OCI-LY1 (cell line): Measurements from ENCODE around the gene PTHLH.
A peak's percentile ranks its signal among the peaks of the same experiment; 100 is the strongest.

Experiments
- H2AFZ ChIP-seq: fragments of 200-600 bp; sonication (generic), shearing (Covaris generic); 2 replicates; pipeline ENCODE4 v1.6.0; 2014; ENCODE audit warnings: antibody characterized with exemption, mild to moderate bottlenecking, low read length
- H3F3A ChIP-seq: fragments of 200-600 bp; sonication (generic), shearing (Covaris generic); 2 replicates; pipeline ENCODE4 v1.6.0; 2014; ENCODE audit warnings: mild to moderate bottlenecking, antibody characterized with exemption, low read length, moderate library complexity; ENCODE audit not compliant: insufficient read depth
- H3K27ac ChIP-seq: fragments of 200-600 bp; sonication (generic); 2 replicates; pipeline ENCODE4 v1.5.1; 2014; ENCODE audit warnings: low read length, mixed run types, mild to moderate bottlenecking, low read depth; ENCODE audit not compliant: poor library complexity, severe bottlenecking
- H3K27me3 ChIP-seq: fragments of 200-600 bp; sonication (generic); 2 replicates; pipeline ENCODE4 v1.6.0; 2014; ENCODE audit warnings: antibody characterized with exemption, mild to moderate bottlenecking, low read length, moderate library complexity; ENCODE audit not compliant: insufficient read depth
- H3K36me3 ChIP-seq: fragments of 200-600 bp; sonication (generic); 2 replicates; pipeline ENCODE4 v1.6.1; 2014; ENCODE audit warnings: mild to moderate bottlenecking, antibody characterized with exemption, low read length, moderate library complexity, mixed read lengths; ENCODE audit not compliant: insufficient read depth
- H3K4me1 ChIP-seq: fragments of 200-600 bp; sonication (generic); 2 replicates; pipeline ENCODE4 v1.5.1; 2014; ENCODE audit warnings: mild to moderate bottlenecking, low read length, moderate library complexity; ENCODE audit not compliant: insufficient read depth, severe bottlenecking
- H3K4me2 ChIP-seq: fragments of 200-600 bp; sonication (generic), shearing (Covaris generic); 2 replicates; pipeline ENCODE4 v1.6.1; 2014; ENCODE audit warnings: low read length
- H3K4me3 ChIP-seq: fragments of 200-600 bp; sonication (generic); 2 replicates; pipeline ENCODE4 v1.5.1; 2014; ENCODE audit warnings: low read length, low read depth, mild to moderate bottlenecking, mixed read lengths; ENCODE audit not compliant: poor library complexity, severe bottlenecking
- H3K79me2 ChIP-seq: fragments of 200-600 bp; shearing (Covaris generic); 2 replicates; pipeline ENCODE4 v1.6.1; 2016; ENCODE audit warnings: mixed run types, low read length, mixed read lengths; ENCODE audit not compliant: insufficient read depth
- H3K9ac ChIP-seq: fragments of 200-600 bp; sonication (generic), shearing (Covaris generic); 2 replicates; pipeline ENCODE4 v1.6.1; 2014; ENCODE audit warnings: mild to moderate bottlenecking, low read length, mixed read lengths
- H3K9me2 ChIP-seq: fragments of 200-600 bp; sonication (generic), shearing (Covaris generic); 2 replicates; pipeline ENCODE4 v1.6.1; 2014; ENCODE audit warnings: low read depth, mild to moderate bottlenecking, low read length, mixed read lengths
- H3K9me3 ChIP-seq: fragments of 200-600 bp; shearing (Covaris generic); 2 replicates; pipeline ENCODE4 v1.6.1; 2014; ENCODE audit warnings: low read length, mixed read lengths
- H4K20me1 ChIP-seq: fragments of 200-600 bp; sonication (generic), shearing (Covaris generic); 2 replicates; pipeline ENCODE4 v1.6.0; 2016; ENCODE audit warnings: mild to moderate bottlenecking, low read length; ENCODE audit not compliant: insufficient read depth
- CTCF ChIP-seq: fragments of 200-600 bp; sonication (generic), shearing (Covaris generic); IDR thresholded peaks from 2 replicates; pipeline ENCODE4 v1.5.1; 2017; ENCODE audit warnings: mild to moderate bottlenecking, antibody characterized with exemption, low read length, moderate library complexity, mixed read lengths
- EZH2 ChIP-seq: fragments of 200-600 bp; sonication (generic), shearing (Covaris generic); IDR thresholded peaks from 2 replicates; pipeline ENCODE4 v1.8.0; 2017; ENCODE audit warnings: borderline replicate concordance, mixed run types, mild to moderate bottlenecking, antibody characterized with exemption, low read length, moderate library complexity, mixed read lengths

Gene PTHLH

GRCh38 chr12:27971121-27971489, 1.4 kb downstream of the PTHLH start:
- Histone ChIP-seq H4K20me1 (no peaks in the 10 kb centered on the region), H3K9me2 (no peaks in the 10 kb centered on the region), H3K9ac (no peak overlapping the region), H3K27ac (no peak overlapping the region), H3K27me3 (peaks cover 8% of the 10 kb centered on the region; the same call in 1 of the 2 replicates), H3K4me1 (peaks cover 15% of the 10 kb centered on the region), H3F3A (no peaks in the 10 kb centered on the region), H2AFZ (no peak overlapping the region), H3K36me3 (no peaks in the 10 kb centered on the region), H3K4me3 (no peak overlapping the region), H3K79me2 (no peaks in the 10 kb centered on the region), H3K4me2 (no peak overlapping the region), H3K9me3 (no peaks in the 10 kb centered on the region)
- TF ChIP-seq CTCF (no peak), EZH2 (no peak)

GRCh38 chr12:27970401-27971120, 2.0 kb downstream of the PTHLH start:
- TF ChIP-seq CTCF (no peak), EZH2 (no peak)
- no peaks in the 10 kb centered on the region for H4K20me1 ChIP-seq

GRCh38 chr12:27969624-27970400, 2.7 kb downstream of the PTHLH start:
- peaks cover 8% of the 10 kb centered on the region; the same call in 1 of the 2 replicates for H3K27me3 ChIP-seq
- peak overlapping the region; percentile 55 for H3K4me3 ChIP-seq
- TF ChIP-seq CTCF = peak; percentile 17; the same call in 1 of the 2 replicates
- TF ChIP-seq EZH2 = no peak
- H3K36me3 ChIP-seq = no peaks in the 10 kb centered on the region
- H4K20me1 ChIP-seq = no peaks in the 10 kb centered on the region
- H3K9me2 ChIP-seq = no peaks in the 10 kb centered on the region
- no peaks in the 10 kb centered on the region for H3K79me2 ChIP-seq
- H3K27ac ChIP-seq = no peak overlapping the region
- H3K4me1 ChIP-seq = peaks cover 15% of the 10 kb centered on the region
- H3K4me2 ChIP-seq = peak overlapping the region; percentile 67
- H3K9ac ChIP-seq = peak overlapping the region; percentile 16
- no peaks in the 10 kb centered on the region for H3K9me3 ChIP-seq
- H2AFZ ChIP-seq = peak overlapping the region; percentile 75; the same call in 1 of the 2 replicates
- no peaks in the 10 kb centered on the region for H3F3A ChIP-seq

More at GRCh38 chr12:27970401-27971120, 2.0 kb downstream of the PTHLH start:
- peak overlapping the region; percentile 64 for H3K4me2 ChIP-seq
- H3K4me1 ChIP-seq = peaks cover 15% of the 10 kb centered on the region
- H3F3A ChIP-seq = no peaks in the 10 kb centered on the region
- peak overlapping the region; percentile 55 for H3K4me3 ChIP-seq
- no peak overlapping the region; the same call in 1 of the 2 replicates for H3K9ac ChIP-seq
- no peak overlapping the region for H3K27ac ChIP-seq
- H3K9me2 ChIP-seq = no peaks in the 10 kb centered on the region
- no peaks in the 10 kb centered on the region for H3K9me3 ChIP-seq
- no peak overlapping the region for H2AFZ ChIP-seq
- peaks cover 8% of the 10 kb centered on the region; the same call in 1 of the 2 replicates for H3K27me3 ChIP-seq
- H3K79me2 ChIP-seq = no peaks in the 10 kb centered on the region
- H3K36me3 ChIP-seq = no peaks in the 10 kb centered on the region
